ENCODE measurements around the gene TBCD.
A peak's percentile ranks its signal among the peaks of the same experiment; 100 is the strongest.
"Not testable (repeated sequence)": the region's sequence is repeated elsewhere in the genome, so short reads cannot be mapped to it uniquely, and the experiment has no call there.

Gene TBCD

GRCh38 chr17:82772026-82772425 lies 20.2 kb downstream of the TBCD start:
- DNase-seq = no peak
- H3K4me3 ChIP-seq (ENCODE audit: low read depth, low read length) = no peak overlapping the region
- H3K4me1 ChIP-seq = peaks cover 4% of the 10 kb centered on the region
- no peak for TF ChIP-seq CTCF (IDR thresholded peaks at IDR 0.05; ENCODE audit: low read depth, low read length)
- H3K9me3 ChIP-seq = no peaks in the 10 kb centered on the region
- peaks cover 24% of the 10 kb centered on the region for H3K36me3 ChIP-seq
- no peaks in the 10 kb centered on the region for H3K27me3 ChIP-seq

- H3K4me3 ChIP-seq (ENCODE audit: low read depth, low read length); H3K27me3 ChIP-seq; DNase-seq; H3K9me3 ChIP-seq; H3K4me1 ChIP-seq: not testable (repeated sequence)
- peaks cover 14% of the 10 kb centered on the region for H3K36me3 ChIP-seq
These were observed 22.6 kb downstream of the TBCD start for GRCh38 chr17:82774456-82774855.

GRCh38 chr17:82775001-82775823 lies 23.3 kb downstream of the TBCD start:
- Histone ChIP-seq H3K9me3 (no peaks in the 10 kb centered on the region), H3K27me3 (no peaks in the 10 kb centered on the region), H3K4me3 (ENCODE audit: low read depth, low read length) (peak overlapping the region; percentile 28; the same call in 1 of the 2 replicates), H3K4me1 (peaks cover 4% of the 10 kb centered on the region), H3K36me3 (peaks cover 6% of the 10 kb centered on the region; the same call in 1 of the 2 replicates)
- TF ChIP-seq CTCF (IDR thresholded peaks at IDR 0.05; ENCODE audit: low read depth, low read length) = peak; percentile 86
- peak; percentile 80 for DNase-seq

GRCh38 chr17:82776454-82776853 lies 24.6 kb downstream of the TBCD start:
- Histone ChIP-seq H3K9me3 (no peaks in the 10 kb centered on the region), H3K4me1 (peaks cover 4% of the 10 kb centered on the region), H3K4me3 (ENCODE audit: low read depth, low read length) (no peak overlapping the region), H3K36me3 (peaks cover 7% of the 10 kb centered on the region), H3K27me3 (no peaks in the 10 kb centered on the region)
- TF ChIP-seq CTCF (IDR thresholded peaks at IDR 0.05; ENCODE audit: low read depth, low read length) = no peak
- DNase-seq = no peak

GRCh38 chr17:82777778-82778375 lies 26.0 kb downstream of the TBCD start:
- not testable (repeated sequence) for H3K9me3 ChIP-seq; H3K4me3 ChIP-seq (ENCODE audit: low read depth, low read length); H3K36me3 ChIP-seq; H3K27me3 ChIP-seq; H3K4me1 ChIP-seq
- peak; percentile 49 for DNase-seq
- peak; percentile 38 for TF ChIP-seq CTCF (IDR thresholded peaks at IDR 0.05; ENCODE audit: low read depth, low read length)

- no peak for TF ChIP-seq CTCF (IDR thresholded peaks at IDR 0.05; ENCODE audit: low read depth, low read length)
- no peak overlapping the region for H3K4me3 ChIP-seq (ENCODE audit: low read depth, low read length)
- H3K36me3 ChIP-seq = peaks cover 14% of the 10 kb centered on the region
- no peaks in the 10 kb centered on the region for H3K9me3 ChIP-seq
- H3K27me3 ChIP-seq = no peaks in the 10 kb centered on the region
- H3K4me1 ChIP-seq = peaks cover 4% of the 10 kb centered on the region
- DNase-seq = no peak
These were observed 27.7 kb downstream of the TBCD start for GRCh38 chr17:82779541-82779940.
